Glutamatergic neuron (in vitro differentiated cells): ENCODE data around the gene CASP14. TPM values are rescaled to one million over a fixed set of nuclear protein-coding genes. Genes with fewer than 3 reads are reported as not detected.
"Not testable (repeated sequence)": the region's sequence is repeated elsewhere in the genome, so short reads cannot be mapped to it uniquely, and the experiment has no call there.

Experiments used
- DNase-seq: peaks from one replicate; pipeline ENCODE4 v3.0.0; 2022
- H3K27ac Mint-ChIP-seq: one replicate; pipeline ENCODE4 v1.8.0; 2020; ENCODE audit warnings: mild to moderate bottlenecking, mixed read lengths, inconsistent platforms; ENCODE audit not compliant: unreplicated experiment
- H3K27me3 Mint-ChIP-seq: one replicate; pipeline ENCODE4 v1.8.0; 2020; ENCODE audit warnings: mild to moderate bottlenecking, moderate library complexity, mixed read lengths, inconsistent platforms; ENCODE audit not compliant: unreplicated experiment
- H3K36me3 Mint-ChIP-seq: one replicate; pipeline ENCODE4 v1.8.0; 2020; ENCODE audit warnings: mild to moderate bottlenecking, mixed read lengths, inconsistent platforms; ENCODE audit not compliant: unreplicated experiment
- H3K4me1 Mint-ChIP-seq: one replicate; pipeline ENCODE4 v1.8.0; 2020; ENCODE audit warnings: mild to moderate bottlenecking, low read depth, mixed read lengths, inconsistent platforms; ENCODE audit not compliant: unreplicated experiment
- H3K4me3 Mint-ChIP-seq: one replicate; pipeline ENCODE4 v1.8.0; 2020; ENCODE audit warnings: mild to moderate bottlenecking, mixed read lengths, inconsistent platforms; ENCODE audit not compliant: unreplicated experiment
- H3K9me3 Mint-ChIP-seq: one replicate; pipeline ENCODE4 v1.8.0; 2020; ENCODE audit warnings: mild to moderate bottlenecking, moderate library complexity, mixed read lengths, inconsistent platforms; ENCODE audit not compliant: unreplicated experiment
- total RNA-seq: library from RNA; stranded (reverse); fragmentation: NEBNext Ultra II Directional; extraction: Animal tissue kit (Norgen Biotek cat#: 25700); gene quantifications from one replicate; pipeline ENCODE4 v1.2.1, GENCODE V29; 2021; ENCODE audit not compliant: unreplicated experiment
- TF ChIP-seq, protein P1 (sequence below): fragments of 200-600 bp; sonication (generic); IDR thresholded peaks from one replicate; pipeline ENCODE4 v1.5.0; 2021; ENCODE audit not compliant: partially characterized antibody, unreplicated experiment

The CASP14 gene
- total RNA-seq, 1 donor from 2014 or later, result not detected

DNA sequence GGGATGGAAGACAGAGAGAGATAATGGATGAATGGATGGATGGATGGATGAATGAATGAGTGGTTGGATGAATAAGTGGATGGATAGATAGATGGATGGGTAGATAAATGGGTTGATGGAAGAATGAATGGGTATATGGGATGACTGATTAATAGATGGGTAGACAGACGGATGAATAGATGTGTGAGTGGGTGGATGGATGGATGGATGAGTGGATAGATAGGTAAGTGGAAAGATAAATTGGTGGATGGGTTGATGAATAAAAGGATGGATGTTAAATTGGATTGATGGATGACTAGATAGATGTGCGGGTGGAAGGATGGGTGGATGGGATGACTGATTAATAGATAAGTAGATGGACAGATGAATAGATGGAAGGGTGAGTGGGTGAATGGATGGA, 1.4 kb downstream of the CASP14 start:
- DNase-seq, result no peak
- peaks cover 2% of the 10 kb centered on the region for H3K27me3 Mint-ChIP-seq
- H3K4me3 Mint-ChIP-seq, result no peak overlapping the region
- no peak overlapping the region for H3K27ac Mint-ChIP-seq
- no peaks in the 10 kb centered on the region for H3K4me1 Mint-ChIP-seq
- TF ChIP-seq, protein P1, sequence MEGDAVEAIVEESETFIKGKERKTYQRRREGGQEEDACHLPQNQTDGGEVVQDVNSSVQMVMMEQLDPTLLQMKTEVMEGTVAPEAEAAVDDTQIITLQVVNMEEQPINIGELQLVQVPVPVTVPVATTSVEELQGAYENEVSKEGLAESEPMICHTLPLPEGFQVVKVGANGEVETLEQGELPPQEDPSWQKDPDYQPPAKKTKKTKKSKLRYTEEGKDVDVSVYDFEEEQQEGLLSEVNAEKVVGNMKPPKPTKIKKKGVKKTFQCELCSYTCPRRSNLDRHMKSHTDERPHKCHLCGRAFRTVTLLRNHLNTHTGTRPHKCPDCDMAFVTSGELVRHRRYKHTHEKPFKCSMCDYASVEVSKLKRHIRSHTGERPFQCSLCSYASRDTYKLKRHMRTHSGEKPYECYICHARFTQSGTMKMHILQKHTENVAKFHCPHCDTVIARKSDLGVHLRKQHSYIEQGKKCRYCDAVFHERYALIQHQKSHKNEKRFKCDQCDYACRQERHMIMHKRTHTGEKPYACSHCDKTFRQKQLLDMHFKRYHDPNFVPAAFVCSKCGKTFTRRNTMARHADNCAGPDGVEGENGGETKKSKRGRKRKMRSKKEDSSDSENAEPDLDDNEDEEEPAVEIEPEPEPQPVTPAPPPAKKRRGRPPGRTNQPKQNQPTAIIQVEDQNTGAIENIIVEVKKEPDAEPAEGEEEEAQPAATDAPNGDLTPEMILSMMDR, result no peak
- H3K9me3 Mint-ChIP-seq, result peaks cover 1% of the 10 kb centered on the region
- H3K36me3 Mint-ChIP-seq, result peaks cover 9% of the 10 kb centered on the region

DNA sequence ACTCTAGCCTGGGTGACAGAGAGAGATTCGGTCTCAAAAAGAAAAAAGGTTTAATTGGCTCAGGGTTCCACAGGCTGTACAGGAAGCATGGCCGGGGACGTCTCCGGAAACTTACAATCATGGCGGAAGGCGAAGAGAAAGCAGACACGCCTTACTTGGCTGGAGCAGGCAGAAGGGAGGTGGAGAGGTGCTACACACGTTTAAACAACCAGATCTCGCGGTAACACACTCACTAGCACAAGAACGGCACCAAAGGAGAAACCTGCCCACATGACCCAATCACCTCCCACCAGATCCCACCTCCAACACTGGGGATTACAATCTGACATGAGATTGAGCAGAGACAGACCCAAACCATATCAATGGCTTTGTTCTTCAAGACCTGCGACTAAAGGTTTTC, 12.8 kb downstream of the CASP14 start:
- Mint-ChIP-seq H3K27ac (no peak overlapping the region), H3K9me3 (no peaks in the 10 kb centered on the region), H3K36me3 (peaks cover 4% of the 10 kb centered on the region), H3K4me1 (no peaks in the 10 kb centered on the region), H3K4me3 (no peak overlapping the region), H3K27me3 (peaks cover 2% of the 10 kb centered on the region)
- TF ChIP-seq, protein P1, result no peak
- DNase-seq, result no peak

DNA sequence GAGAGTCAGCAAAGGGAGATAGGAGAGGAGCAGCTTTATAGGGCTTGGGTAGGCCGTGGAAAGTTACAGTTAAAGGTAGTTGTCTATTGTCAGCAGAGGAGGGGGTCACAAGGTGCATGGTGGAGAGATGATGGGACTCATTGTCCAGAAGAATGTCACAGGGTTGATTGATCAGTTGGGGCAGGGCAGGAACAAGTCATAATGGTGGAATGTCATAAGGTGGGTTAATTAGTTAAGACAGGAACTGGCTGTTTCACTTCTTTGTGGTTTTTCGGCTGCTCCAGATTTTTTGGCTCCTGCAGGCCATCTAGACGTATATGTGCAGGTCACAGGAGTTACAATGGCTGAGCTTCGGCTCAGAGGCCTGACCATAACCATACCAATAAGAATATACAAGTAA, 21.1 kb downstream of the CASP14 start:
- H3K4me3 Mint-ChIP-seq, H3K4me1 Mint-ChIP-seq, H3K27ac Mint-ChIP-seq, DNase-seq, H3K36me3 Mint-ChIP-seq, H3K9me3 Mint-ChIP-seq, H3K27me3 Mint-ChIP-seq: not testable (repeated sequence)

DNA sequence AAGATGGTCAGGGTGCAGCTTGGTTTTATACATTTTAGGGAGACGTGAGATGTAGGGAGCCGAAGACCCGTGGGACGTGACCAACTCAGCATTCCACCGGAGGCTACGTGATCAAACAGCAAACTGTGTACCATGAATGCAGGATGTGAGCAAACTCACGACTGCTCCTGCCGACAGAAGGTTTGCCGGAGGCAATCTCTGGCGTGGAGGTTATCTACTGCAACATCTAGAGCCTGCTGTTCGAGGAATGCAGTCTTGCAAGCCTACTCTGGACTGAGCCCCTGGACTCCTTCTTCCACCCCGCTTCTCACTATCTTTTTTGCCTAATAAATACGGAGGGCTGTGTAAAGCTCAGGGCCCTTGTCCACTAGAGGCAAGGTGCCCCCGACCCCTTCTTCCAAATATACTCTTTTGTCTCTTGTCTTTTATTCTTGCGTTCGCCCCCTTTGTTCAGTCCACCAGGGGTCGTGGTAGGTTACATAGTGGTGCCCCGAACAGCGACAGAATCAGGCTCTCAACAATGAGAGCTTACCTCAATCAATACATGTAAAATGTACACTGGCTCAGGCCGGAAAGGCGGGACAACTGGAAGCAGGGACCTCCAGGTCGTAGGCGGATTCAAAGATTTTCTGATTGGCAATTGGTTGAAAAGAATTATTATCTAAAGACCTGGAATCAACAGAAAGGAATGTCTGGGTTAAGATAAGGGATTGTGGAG, 23.8 kb downstream of the CASP14 start:
- Mint-ChIP-seq H3K27ac (no peak overlapping the region), H3K36me3 (no peaks in the 10 kb centered on the region), H3K9me3 (no peaks in the 10 kb centered on the region)

DNA sequence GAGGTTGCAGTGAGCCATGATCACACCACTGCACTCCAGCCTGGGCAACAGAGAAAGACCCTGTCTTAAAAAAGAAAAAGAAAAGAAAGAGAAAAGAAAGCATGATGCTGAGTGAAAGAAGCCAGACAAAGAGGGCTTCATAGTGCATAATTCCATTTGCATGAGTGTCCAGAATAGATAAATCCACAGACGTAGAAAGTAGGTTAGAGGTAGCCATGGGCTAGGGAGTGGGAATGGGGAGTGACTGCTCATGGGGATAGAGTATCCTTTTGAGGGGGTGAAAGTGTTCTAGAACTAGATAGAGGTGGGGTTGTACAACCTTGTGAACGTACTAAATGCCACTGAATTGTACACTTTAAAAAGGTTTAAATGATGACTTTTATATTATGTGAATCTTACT, 25.1 kb downstream of the CASP14 start:
- H3K27me3 Mint-ChIP-seq, result no peaks in the 10 kb centered on the region
- TF ChIP-seq, protein P1, result no peak
- no peak overlapping the region for H3K4me3 Mint-ChIP-seq
- no peaks in the 10 kb centered on the region for H3K36me3 Mint-ChIP-seq
- no peak overlapping the region for H3K27ac Mint-ChIP-seq
- DNase-seq, result no peak
- H3K9me3 Mint-ChIP-seq, result no peaks in the 10 kb centered on the region
- no peaks in the 10 kb centered on the region for H3K4me1 Mint-ChIP-seq

More for the DNA sequence above, 23.8 kb downstream of the CASP14 start:
- Mint-ChIP-seq H3K4me1 (no peaks in the 10 kb centered on the region), H3K4me3 (no peak overlapping the region), H3K27me3 (no peaks in the 10 kb centered on the region)
- TF ChIP-seq, protein P1, result no peak
- no peak for DNase-seq
